Measurements from ENCODE around the gene SPATA31C1.
"Not testable (repeated sequence)": the region's sequence is repeated elsewhere in the genome, so short reads cannot be mapped to it uniquely, and the experiment has no call there.

The SPATA31C1 gene

GRCh38 chr9:87917662-87918061 is at the start of gene SPATA31C1:
TSS of gene SPATA31C1 (plus strand) at chr9:87917962.
- DNase-seq (ENCODE audit: low read depth in 2 of 3, low spot score in 2 of 3): not testable (repeated sequence)

- DNase-seq (ENCODE audit: low read depth in 2 of 3, low spot score in 2 of 3): no peak
These were observed 49.6 kb upstream of the SPATA31C1 start for GRCh38 chr9:87868175-87868574.

GRCh38 chr9:87868635-87869034 is 49.1 kb upstream of the SPATA31C1 start:
- no peak for DNase-seq (ENCODE audit: low read depth in 2 of 3, low spot score in 2 of 3)

- no peak for DNase-seq (ENCODE audit: low read depth in 2 of 3, low spot score in 2 of 3)
These were observed 48.7 kb upstream of the SPATA31C1 start for GRCh38 chr9:87869082-87869481.

GRCh38 chr9:87871425-87872078 is 46.2 kb upstream of the SPATA31C1 start:
- DNase-seq (ENCODE audit: low read depth in 2 of 3, low spot score in 2 of 3): no peak

GRCh38 chr9:87872079-87872624 is 45.6 kb upstream of the SPATA31C1 start:
- no peak for DNase-seq (ENCODE audit: low read depth in 2 of 3, low spot score in 2 of 3)

GRCh38 chr9:87873607-87874303 is 44.0 kb upstream of the SPATA31C1 start:
- no peak for DNase-seq (ENCODE audit: low read depth in 2 of 3, low spot score in 2 of 3)

- no peak for DNase-seq (ENCODE audit: low read depth in 2 of 3, low spot score in 2 of 3)
These were observed 43.5 kb upstream of the SPATA31C1 start for GRCh38 chr9:87874304-87874623.

GRCh38 chr9:87875060-87875459 is 42.7 kb upstream of the SPATA31C1 start:
- no peak for DNase-seq (ENCODE audit: low read depth in 2 of 3, low spot score in 2 of 3)

GRCh38 chr9:87875831-87876545 is 41.8 kb upstream of the SPATA31C1 start:
- no peak for DNase-seq (ENCODE audit: low read depth in 2 of 3, low spot score in 2 of 3)

- no peak for DNase-seq (ENCODE audit: low read depth in 2 of 3, low spot score in 2 of 3)
These were observed 41.1 kb upstream of the SPATA31C1 start for GRCh38 chr9:87876708-87877107.

GRCh38 chr9:87878989-87879511 is 38.7 kb upstream of the SPATA31C1 start:
- DNase-seq (ENCODE audit: low read depth in 2 of 3, low spot score in 2 of 3): no peak

- no peak for DNase-seq (ENCODE audit: low read depth in 2 of 3, low spot score in 2 of 3)
These were observed 37.6 kb upstream of the SPATA31C1 start for GRCh38 chr9:87880116-87880515.

- no peak for DNase-seq (ENCODE audit: low read depth in 2 of 3, low spot score in 2 of 3)
These were observed 37.1 kb upstream of the SPATA31C1 start for GRCh38 chr9:87880683-87881082.

GRCh38 chr9:87882627-87883026 is 35.1 kb upstream of the SPATA31C1 start, which contains the start of gene SPATA31E1:
TSS of gene SPATA31E1 (plus strand) at chr9:87882877. CDS start at chr9:87882892, 15 bp downstream.
- DNase-seq (ENCODE audit: low read depth in 2 of 3, low spot score in 2 of 3): no peak

GRCh38 chr9:87883274-87883673 is 34.5 kb upstream of the SPATA31C1 start:
- no peak for DNase-seq (ENCODE audit: low read depth in 2 of 3, low spot score in 2 of 3)

GRCh38 chr9:87883990-87884389 is 33.8 kb upstream of the SPATA31C1 start:
- DNase-seq (ENCODE audit: low read depth in 2 of 3, low spot score in 2 of 3): no peak

GRCh38 chr9:87884578-87885459 is 32.9 kb upstream of the SPATA31C1 start:
- no peak for DNase-seq (ENCODE audit: low read depth in 2 of 3, low spot score in 2 of 3)

- no peak for DNase-seq (ENCODE audit: low read depth in 2 of 3, low spot score in 2 of 3)
These were observed 32.1 kb upstream of the SPATA31C1 start for GRCh38 chr9:87885484-87886189.

All from activated CD8-positive, alpha-beta memory T cell treated with anti-CD3 and anti-CD28 coated beads for 48 hours (primary cell).